Gastroesophageal sphincter (tissue), 4 donors: Measurements from ENCODE around the gene PRRX1. TPM values are rescaled to one million over a fixed set of nuclear protein-coding genes. Genes with fewer than 3 reads are reported as not detected.

Experiments used
- ATAC-seq: fragments of 150-250 bp; one replicate; pipeline ENCODE4 v1.9.1; 2016; ENCODE audit warnings: mild to moderate bottlenecking, moderate library complexity
- H3K27ac ChIP-seq, 4 donors: fragments of 200-600 bp; sonication (generic) in 3 of 4; 1 replicate in 3 of 4; 2 replicates in 1 of 4; pipeline ENCODE4 v1.5.1; 2016 to 2019
- H3K27me3 ChIP-seq: fragments of 200-600 bp; sonication (generic); one replicate; pipeline ENCODE4 v1.5.1; 2019
- H3K36me3 ChIP-seq, 2 donors: fragments of 200-600 bp; sonication (generic); one replicate each; pipeline ENCODE4 v1.5.1; 2019; ENCODE audit warnings: control low read depth in 1 of 2
- H3K4me1 ChIP-seq, 3 donors: fragments of 200-600 bp; sonication (generic); 1 replicate in 2 of 3; 2 replicates in 1 of 3; pipeline ENCODE4 v1.5.1; 2016 to 2019; ENCODE audit warnings: control low read depth in 2 of 3
- H3K4me3 ChIP-seq, 2 donors: fragments of 200-600 bp; sonication (generic); one replicate each; pipeline ENCODE4 v1.5.1; 2019; ENCODE audit warnings: mild to moderate bottlenecking in 1 of 2, moderate library complexity in 1 of 2
- H3K9me3 ChIP-seq, 3 donors: fragments of 200-600 bp; sonication (generic); one replicate each; pipeline ENCODE4 v1.5.1; 2017 to 2019; ENCODE audit warnings: control low read depth in 2 of 3
- EP300 ChIP-seq: sonication (generic); formaldehyde crosslinking; IDR thresholded peaks from one replicate; pipeline ENCODE4 v1.6.1; 2017; ENCODE audit warnings: antibody characterized with exemption, mild to moderate bottlenecking
- POLR2A ChIP-seq, 2 donors: fragments of 450-650 bp; IDR thresholded peaks; one replicate each; pipeline ENCODE4 v1.6.1; 2017; ENCODE audit warnings: antibody characterized with exemption in 2 of 2, mild to moderate bottlenecking in 2 of 2, moderate library complexity in 1 of 2
- POLR2AphosphoS5 ChIP-seq: sonication (generic); formaldehyde crosslinking; IDR thresholded peaks from one replicate; pipeline ENCODE4 v1.6.1; 2017; ENCODE audit warnings: antibody characterized with exemption
- WGBS, 2 donors: methylation state at CpG; one replicate each; pipeline ENCODE4 v1.1.5; 2018; ENCODE audit warnings: low coverage in 1 of 2; 5-methylcytosine and 5-hydroxymethylcytosine counted together
- total RNA-seq, 4 donors: library from RNA; depleted of rRNA; stranded (reverse); fragments of >200 nt; gene quantifications; one replicate each; pipeline ENCODE4 v1.1.0, GENCODE V29; 2016
- TF ChIP-seq, protein P1 (sequence below), 4 experiments: fragments of 200-600 bp in 2 of 4; fragments of 450-650 bp in 2 of 4; sonication (generic) in 1 of 4; IDR thresholded peaks; one replicate each; pipeline ENCODE4 v1.5.1; 2017 to 2019; ENCODE audit warnings: antibody characterized with exemption in 4 of 4, mild to moderate bottlenecking in 2 of 4, moderate library complexity in 2 of 4

Gene PRRX1
- total RNA-seq, 4 donors from 2014 or later: 13.4 to 27.9 (median 21.4) TPM

DNA sequence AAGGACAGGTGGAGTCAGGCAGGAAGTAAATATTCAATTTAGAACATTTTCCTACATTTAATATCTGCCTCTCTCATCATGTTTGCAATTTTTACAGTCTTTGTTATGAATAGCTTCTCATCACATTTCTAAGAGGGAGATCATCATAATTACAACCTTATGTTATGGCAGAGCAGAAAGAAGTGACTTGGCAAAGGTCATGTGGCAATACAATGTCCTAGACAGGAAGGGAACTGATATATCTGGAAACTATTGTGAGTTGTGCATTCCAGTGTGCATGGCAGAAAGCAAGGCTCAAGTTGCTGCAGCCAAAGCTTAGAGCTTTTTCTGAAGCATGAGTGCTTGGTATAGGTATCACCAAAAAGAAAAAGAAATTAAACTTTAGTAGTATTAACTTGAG is 43.8 kb upstream of the PRRX1 start:
- no peaks in the 10 kb centered on the region for H3K36me3 ChIP-seq
- ATAC-seq: no peak

DNA sequence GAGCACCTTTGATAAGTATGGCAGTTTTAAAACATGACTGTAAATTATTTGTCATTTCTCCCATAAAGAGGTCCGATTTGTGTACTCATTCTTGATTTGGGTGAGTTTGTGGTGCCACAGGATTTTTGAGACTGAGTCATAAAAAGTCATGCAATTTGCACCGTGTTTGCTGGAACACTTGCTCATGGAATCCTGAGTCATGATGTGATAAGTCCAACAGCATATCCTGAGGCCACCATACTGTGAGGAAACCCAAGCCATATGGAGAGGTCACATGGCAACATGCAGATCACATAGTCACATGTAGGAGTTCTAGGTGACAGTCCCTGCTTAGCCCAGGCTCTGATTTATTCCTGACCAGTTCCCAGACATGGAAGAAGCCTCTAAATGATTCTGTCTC is 40.8 kb upstream of the PRRX1 start:
- no peak for TF ChIP-seq EP300
- no peak for TF ChIP-seq POLR2A (IDR thresholded peaks at IDR 0.05)
- TF ChIP-seq, protein P1, sequence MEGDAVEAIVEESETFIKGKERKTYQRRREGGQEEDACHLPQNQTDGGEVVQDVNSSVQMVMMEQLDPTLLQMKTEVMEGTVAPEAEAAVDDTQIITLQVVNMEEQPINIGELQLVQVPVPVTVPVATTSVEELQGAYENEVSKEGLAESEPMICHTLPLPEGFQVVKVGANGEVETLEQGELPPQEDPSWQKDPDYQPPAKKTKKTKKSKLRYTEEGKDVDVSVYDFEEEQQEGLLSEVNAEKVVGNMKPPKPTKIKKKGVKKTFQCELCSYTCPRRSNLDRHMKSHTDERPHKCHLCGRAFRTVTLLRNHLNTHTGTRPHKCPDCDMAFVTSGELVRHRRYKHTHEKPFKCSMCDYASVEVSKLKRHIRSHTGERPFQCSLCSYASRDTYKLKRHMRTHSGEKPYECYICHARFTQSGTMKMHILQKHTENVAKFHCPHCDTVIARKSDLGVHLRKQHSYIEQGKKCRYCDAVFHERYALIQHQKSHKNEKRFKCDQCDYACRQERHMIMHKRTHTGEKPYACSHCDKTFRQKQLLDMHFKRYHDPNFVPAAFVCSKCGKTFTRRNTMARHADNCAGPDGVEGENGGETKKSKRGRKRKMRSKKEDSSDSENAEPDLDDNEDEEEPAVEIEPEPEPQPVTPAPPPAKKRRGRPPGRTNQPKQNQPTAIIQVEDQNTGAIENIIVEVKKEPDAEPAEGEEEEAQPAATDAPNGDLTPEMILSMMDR (IDR thresholded peaks at IDR 0.05): no peak
- TF ChIP-seq POLR2AphosphoS5: no peak
- ATAC-seq: no peak
- no peaks in the 10 kb centered on the region for H3K36me3 ChIP-seq
- H3K4me3 ChIP-seq: no peak overlapping the region
- H3K27ac ChIP-seq: no peak overlapping the region
- H3K9me3 ChIP-seq: no peaks in the 10 kb centered on the region
- no peaks in the 10 kb centered on the region for H3K4me1 ChIP-seq
- 39 to 66% methylated on average over 2 of the region's 2 CpGs for WGBS, 2 donors
- H3K27me3 ChIP-seq: no peaks in the 10 kb centered on the region

More for the DNA sequence above, 43.8 kb upstream of the PRRX1 start:
- TF ChIP-seq EP300: no peak
- TF ChIP-seq POLR2A (IDR thresholded peaks at IDR 0.05): no peak
- TF ChIP-seq, protein P1 (IDR thresholded peaks at IDR 0.05): no peak
- TF ChIP-seq POLR2AphosphoS5: no peak
- no peaks in the 10 kb centered on the region for H3K9me3 ChIP-seq
- no peak overlapping the region for H3K4me3 ChIP-seq
- no peaks in the 10 kb centered on the region for H3K4me1 ChIP-seq
- H3K27me3 ChIP-seq: no peaks in the 10 kb centered on the region
- H3K27ac ChIP-seq: no peak overlapping the region

DNA sequence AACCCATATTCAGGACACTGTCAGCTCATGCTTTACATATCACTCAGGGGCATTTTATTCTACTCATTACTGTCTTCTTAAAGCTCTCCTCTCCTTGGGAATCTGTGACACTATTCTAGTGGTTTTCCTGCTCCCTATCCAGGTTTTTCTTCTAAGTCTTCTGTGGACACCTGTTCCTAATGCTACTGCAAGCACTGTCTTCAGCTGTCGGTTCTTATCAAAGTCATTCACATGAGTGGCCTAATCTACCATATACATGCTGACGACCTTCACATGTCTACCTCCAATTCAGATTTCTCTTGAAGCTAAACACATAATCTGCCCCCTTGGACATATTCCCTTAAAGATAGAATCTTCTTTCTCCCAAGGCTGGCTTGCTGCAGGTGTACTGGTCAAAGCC is 39.8 kb upstream of the PRRX1 start:
- 88 to 100% methylated on average over 2 of the region's 2 CpGs for WGBS, 2 donors
- Histone ChIP-seq H3K27ac (no peak overlapping the region), H3K27me3 (no peaks in the 10 kb centered on the region), H3K36me3 (no peaks in the 10 kb centered on the region), H3K9me3 (no peaks in the 10 kb centered on the region), H3K4me1 (no peaks in the 10 kb centered on the region), H3K4me3 (no peak overlapping the region)
- TF ChIP-seq POLR2A (IDR thresholded peaks at IDR 0.05) (no peak), POLR2AphosphoS5 (no peak), EP300 (no peak)
- TF ChIP-seq, protein P1 (IDR thresholded peaks at IDR 0.05): no peak
- ATAC-seq: no peak

DNA sequence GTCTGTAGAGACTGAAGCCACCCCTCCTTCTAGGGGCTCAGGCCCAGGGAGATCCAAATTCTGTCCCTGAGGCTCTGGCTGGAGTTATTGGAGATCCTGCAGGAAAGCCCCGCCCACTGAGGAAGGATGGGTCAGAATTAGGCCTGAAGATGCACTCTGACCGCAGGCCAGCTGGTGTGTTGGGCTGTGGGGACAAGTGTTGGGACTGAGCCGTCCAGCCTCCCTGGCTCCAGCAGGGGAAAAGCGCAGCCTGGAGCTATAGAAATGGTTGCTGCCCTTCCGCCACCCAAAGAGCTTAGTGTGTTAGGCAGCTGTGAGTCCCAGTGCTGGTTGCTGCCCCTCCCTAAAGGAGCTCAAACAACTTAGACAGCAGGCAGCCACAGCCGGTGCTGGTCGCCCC is 33.0 kb upstream of the PRRX1 start:
- H3K9me3 ChIP-seq: no peaks in the 10 kb centered on the region
- H3K27me3 ChIP-seq: no peaks in the 10 kb centered on the region
- 73% methylated on average over 3 of the region's 7 CpGs; no CpG with 5 or more reads in 1 of the 2 donors for WGBS, 2 donors
- H3K27ac ChIP-seq: no peak overlapping the region
- no peaks in the 10 kb centered on the region for H3K4me1 ChIP-seq
- TF ChIP-seq, protein P1 (IDR thresholded peaks at IDR 0.05): no peak
- no peak for TF ChIP-seq POLR2A (IDR thresholded peaks at IDR 0.05)
- TF ChIP-seq POLR2AphosphoS5: no peak
- no peak for TF ChIP-seq EP300
- H3K4me3 ChIP-seq: no peak overlapping the region
- no peaks in the 10 kb centered on the region for H3K36me3 ChIP-seq
- ATAC-seq: no peak

DNA sequence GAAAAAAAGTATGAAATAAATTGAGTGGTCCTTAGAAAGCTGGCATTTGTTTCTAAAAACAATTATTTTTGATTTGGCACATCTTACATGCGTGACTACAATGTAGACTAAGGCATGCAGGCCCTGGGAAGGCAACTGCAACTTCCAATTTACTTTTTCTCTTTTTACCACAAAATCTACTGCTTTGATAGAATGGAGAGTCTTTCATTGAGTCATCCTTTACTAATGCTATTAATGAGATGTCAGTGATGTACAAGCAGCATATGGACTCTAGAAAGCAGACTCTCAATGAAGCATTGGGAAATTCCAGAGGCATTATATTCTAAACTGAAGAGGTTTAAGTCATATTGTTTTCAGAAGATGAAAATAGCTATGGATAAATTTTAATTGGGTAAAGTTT is 29.6 kb upstream of the PRRX1 start:
- H3K9me3 ChIP-seq: no peaks in the 10 kb centered on the region
- no peak for ATAC-seq
- no peak overlapping the region for H3K27ac ChIP-seq
- WGBS, 2 donors: 88 to 92% methylated on average over 1 of the region's 1 CpG
- H3K4me3 ChIP-seq: no peak overlapping the region
- no peaks in the 10 kb centered on the region for H3K4me1 ChIP-seq
- TF ChIP-seq POLR2AphosphoS5: no peak
- no peak for TF ChIP-seq POLR2A (IDR thresholded peaks at IDR 0.05)
- TF ChIP-seq EP300: no peak
- TF ChIP-seq, protein P1 (IDR thresholded peaks at IDR 0.05): no peak
- H3K27me3 ChIP-seq: no peaks in the 10 kb centered on the region
- H3K36me3 ChIP-seq: no peaks in the 10 kb centered on the region
